ENCODE data around the gene WDR37.

Gene WDR37

GRCh38 chr10:1149793-1150637, 93.8 kb downstream of the WDR37 start:
- TF ChIP-seq, protein P1, sequence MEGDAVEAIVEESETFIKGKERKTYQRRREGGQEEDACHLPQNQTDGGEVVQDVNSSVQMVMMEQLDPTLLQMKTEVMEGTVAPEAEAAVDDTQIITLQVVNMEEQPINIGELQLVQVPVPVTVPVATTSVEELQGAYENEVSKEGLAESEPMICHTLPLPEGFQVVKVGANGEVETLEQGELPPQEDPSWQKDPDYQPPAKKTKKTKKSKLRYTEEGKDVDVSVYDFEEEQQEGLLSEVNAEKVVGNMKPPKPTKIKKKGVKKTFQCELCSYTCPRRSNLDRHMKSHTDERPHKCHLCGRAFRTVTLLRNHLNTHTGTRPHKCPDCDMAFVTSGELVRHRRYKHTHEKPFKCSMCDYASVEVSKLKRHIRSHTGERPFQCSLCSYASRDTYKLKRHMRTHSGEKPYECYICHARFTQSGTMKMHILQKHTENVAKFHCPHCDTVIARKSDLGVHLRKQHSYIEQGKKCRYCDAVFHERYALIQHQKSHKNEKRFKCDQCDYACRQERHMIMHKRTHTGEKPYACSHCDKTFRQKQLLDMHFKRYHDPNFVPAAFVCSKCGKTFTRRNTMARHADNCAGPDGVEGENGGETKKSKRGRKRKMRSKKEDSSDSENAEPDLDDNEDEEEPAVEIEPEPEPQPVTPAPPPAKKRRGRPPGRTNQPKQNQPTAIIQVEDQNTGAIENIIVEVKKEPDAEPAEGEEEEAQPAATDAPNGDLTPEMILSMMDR (IDR thresholded peaks at IDR 0.05; ENCODE audit: unreplicated experiment in 3 of 3), result no peak
- H3K27ac Mint-ChIP-seq, result peak overlapping the region in 2 of 3 experiments; percentile 18 to 33
- H3K4me1 Mint-ChIP-seq, result peaks cover 24% of the 10 kb centered on the region
- no peak overlapping the region for H3K4me3 Mint-ChIP-seq
- peaks cover 13% of the 10 kb centered on the region for H3K9me3 Mint-ChIP-seq
- peaks cover 4% of the 10 kb centered on the region for H3K36me3 Mint-ChIP-seq (ENCODE audit: low read depth)
- H3K27me3 Mint-ChIP-seq (ENCODE audit: low read depth), result peaks cover 8% of the 10 kb centered on the region

GRCh38 chr10:1150638-1150955, 94.4 kb downstream of the WDR37 start:
- no peak overlapping the region for H3K4me3 Mint-ChIP-seq
- peaks cover 30% of the 10 kb centered on the region for H3K4me1 Mint-ChIP-seq
- peaks cover 12% of the 10 kb centered on the region for H3K27me3 Mint-ChIP-seq (ENCODE audit: low read depth)
- peaks cover 13% of the 10 kb centered on the region for H3K9me3 Mint-ChIP-seq
- H3K27ac Mint-ChIP-seq, result peak overlapping the region in 1 of 3 experiments; percentile 36
- peaks cover 4% of the 10 kb centered on the region for H3K36me3 Mint-ChIP-seq (ENCODE audit: low read depth)
- TF ChIP-seq, protein P1 (IDR thresholded peaks at IDR 0.05; ENCODE audit: unreplicated experiment in 3 of 3), result no peak

GRCh38 chr10:1151076-1152033, 95.2 kb downstream of the WDR37 start:
- peaks cover 12% of the 10 kb centered on the region for H3K27me3 Mint-ChIP-seq (ENCODE audit: low read depth)
- H3K27ac Mint-ChIP-seq, result peak overlapping the region; percentile 64 to 78 (median 68)
- TF ChIP-seq, protein P1 (IDR thresholded peaks at IDR 0.05; ENCODE audit: unreplicated experiment in 3 of 3), result no peak
- peaks cover 4% of the 10 kb centered on the region for H3K36me3 Mint-ChIP-seq (ENCODE audit: low read depth)
- no peak overlapping the region for H3K4me3 Mint-ChIP-seq
- H3K9me3 Mint-ChIP-seq, result peaks cover 7% of the 10 kb centered on the region
- peaks cover 30% of the 10 kb centered on the region for H3K4me1 Mint-ChIP-seq

DNA sequence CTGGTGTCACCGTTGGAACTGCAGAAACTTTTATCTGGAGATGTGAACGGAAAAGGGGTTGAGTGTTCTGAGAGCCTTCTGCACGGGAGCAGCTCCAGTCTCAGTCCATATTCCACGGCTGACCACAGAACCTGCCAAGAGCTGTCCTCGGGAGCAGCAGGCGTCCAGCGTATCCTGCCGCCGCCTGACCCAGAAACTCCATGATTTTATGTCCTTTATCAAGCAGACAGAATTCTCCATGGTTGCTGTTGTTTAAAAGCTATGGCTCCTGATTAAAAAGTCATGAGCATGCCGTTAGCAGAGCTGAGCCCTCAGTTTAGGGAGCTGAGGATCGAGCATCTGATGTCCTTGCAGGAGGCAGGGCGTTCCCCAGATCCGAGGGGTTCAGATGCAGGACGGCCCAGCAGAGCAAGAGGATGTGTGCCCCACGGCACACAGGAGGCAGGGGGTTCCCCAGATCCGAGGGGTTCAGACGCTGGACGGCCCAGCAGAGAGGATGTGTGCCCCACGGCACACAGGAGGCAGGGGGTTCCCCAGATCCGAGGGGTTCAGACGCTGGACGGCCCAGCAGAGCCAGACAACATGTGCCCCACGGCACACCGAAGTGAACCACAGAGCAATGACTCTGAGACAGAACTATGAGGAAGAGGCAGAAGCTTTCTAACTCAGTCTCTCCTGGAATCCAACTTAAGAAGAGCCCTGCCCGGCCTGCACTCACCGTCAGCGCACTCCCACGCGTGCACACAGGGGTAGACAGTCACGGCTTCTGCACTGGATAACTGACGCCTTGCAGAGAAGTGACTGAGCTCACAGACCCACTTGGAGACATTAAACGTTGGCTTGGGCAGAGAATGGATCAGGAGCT, 96.4 kb downstream of the WDR37 start:
- Mint-ChIP-seq H3K4me3 (no peak overlapping the region), H3K27ac (no peak overlapping the region), H3K9me3 (no peaks in the 10 kb centered on the region)

GRCh38 chr10:1153251-1153763, 97.1 kb downstream of the WDR37 start:
- Mint-ChIP-seq H3K4me3 (no peak overlapping the region), H3K4me1 (peaks cover 30% of the 10 kb centered on the region), H3K9me3 (no peaks in the 10 kb centered on the region), H3K36me3 (ENCODE audit: low read depth) (no peaks in the 10 kb centered on the region), H3K27ac (peak overlapping the region in 2 of 3 experiments; percentile 30 to 35), H3K27me3 (ENCODE audit: low read depth) (peaks cover 15% of the 10 kb centered on the region)
- TF ChIP-seq, protein P1 (IDR thresholded peaks at IDR 0.05; ENCODE audit: unreplicated experiment in 3 of 3), result no peak

More for the DNA sequence above, 96.4 kb downstream of the WDR37 start:
- peaks cover 30% of the 10 kb centered on the region for H3K4me1 Mint-ChIP-seq
- TF ChIP-seq, protein P1 (IDR thresholded peaks at IDR 0.05; ENCODE audit: unreplicated experiment in 3 of 3), result no peak
- peaks cover 12% of the 10 kb centered on the region for H3K27me3 Mint-ChIP-seq (ENCODE audit: low read depth)
- H3K36me3 Mint-ChIP-seq (ENCODE audit: low read depth), result no peaks in the 10 kb centered on the region
